Fibroblast of villous mesenchyme (primary cell): ENCODE measurements around the gene CHRNA4. TPM values are rescaled to one million over a fixed set of nuclear protein-coding genes. Genes with fewer than 3 reads are reported as not detected.

ENCODE experiments used
- DNase-seq: peaks from one replicate; pipeline ENCODE4 v3.0.0-alpha.2; 2010; ENCODE audit warnings: low read depth
- H3K4me3 ChIP-seq: 2 replicates; pipeline ENCODE4 v1.5.1; 2011; ENCODE audit warnings: low read depth, mild to moderate bottlenecking, low read length
- CTCF ChIP-seq: IDR thresholded peaks from 2 replicates; pipeline ENCODE4 v1.5.1; 2012; ENCODE audit warnings: low read depth, mild to moderate bottlenecking, low read length; ENCODE audit not compliant: insufficient read depth
- total RNA-seq: library from RNA; depleted of rRNA; stranded (reverse); fragments of >200 nt; gene quantifications from 2 replicates; pipeline ENCODE4 v1.2.3, GENCODE V29; 2012

The CHRNA4 gene
- total RNA-seq, 1 donor = not detected

- no peak for TF ChIP-seq CTCF
- DNase-seq = no peak
- H3K4me3 ChIP-seq = no peak overlapping the region
These were observed 9.8 kb downstream of the CHRNA4 start for GRCh38 chr20:63351326-63351700.

- TF ChIP-seq CTCF = no peak
- no peak for DNase-seq
- no peak overlapping the region for H3K4me3 ChIP-seq
These were observed 10.4 kb downstream of the CHRNA4 start for GRCh38 chr20:63350597-63351325.

GRCh38 chr20:63350196-63350595 is 11.0 kb downstream of the CHRNA4 start:
- no peak for TF ChIP-seq CTCF
- DNase-seq = no peak
- no peak overlapping the region for H3K4me3 ChIP-seq

- TF ChIP-seq CTCF = no peak
- no peak overlapping the region for H3K4me3 ChIP-seq
- no peak for DNase-seq
These were observed 11.6 kb downstream of the CHRNA4 start for GRCh38 chr20:63349516-63349895.

GRCh38 chr20:63348828-63349515 is 12.2 kb downstream of the CHRNA4 start:
- TF ChIP-seq CTCF = no peak
- DNase-seq = no peak
- H3K4me3 ChIP-seq = no peak overlapping the region

- no peak overlapping the region for H3K4me3 ChIP-seq
- no peak for TF ChIP-seq CTCF
- no peak for DNase-seq
These were observed 13.0 kb downstream of the CHRNA4 start for GRCh38 chr20:63347950-63348827.
